ENCODE measurements around the gene SMAD1. TPM values are rescaled to one million over a fixed set of nuclear protein-coding genes. Genes with fewer than 3 reads are reported as not detected.

SMAD1 gene
- total RNA-seq, 2 donors from 2014 or later, result 25.1 to 28.3 TPM

GRCh38 chr4:145589916-145590702 lies 108.5 kb downstream of the SMAD1 start:
- no peak overlapping the region for H3K27ac ChIP-seq (ENCODE audit: low read depth, low read length)
- TF ChIP-seq CTCF (conservative IDR thresholded peaks at IDR 0.05), result no peak
- Mint-ChIP-seq H3K9me3 (peaks cover 16% of the 10 kb centered on the region), H3K27ac (no peak overlapping the region), H3K27me3 (ENCODE audit: insufficient read depth) (peaks cover 4% of the 10 kb centered on the region), H3K4me1 (peaks cover 6% of the 10 kb centered on the region), H3K36me3 (ENCODE audit: low read depth) (no peaks in the 10 kb centered on the region), H3K4me3 (no peak overlapping the region)
- 83 to 92% methylated on average over 1 to 3 of the region's 3 CpGs for WGBS, 2 experiments (ENCODE audit: insufficient coverage in 1 of 2, insufficient read length in 1 of 2)
- no peak overlapping the region for H3K9ac ChIP-seq (ENCODE audit: extremely low read depth, low read length, poor library complexity, severe bottlenecking)
- H3K9me3 ChIP-seq (ENCODE audit: control insufficient read depth, low read length), result no peaks in the 10 kb centered on the region
- no peaks in the 10 kb centered on the region for H3K4me1 ChIP-seq (ENCODE audit: control insufficient read depth, insufficient read depth, low read length)
- H3K4me3 ChIP-seq (ENCODE audit: low read length), result no peak overlapping the region
- no peaks in the 10 kb centered on the region for H3K36me3 ChIP-seq (ENCODE audit: control insufficient read depth, insufficient read depth, low read length)
- no peaks in the 10 kb centered on the region for H3K27me3 ChIP-seq (ENCODE audit: control insufficient read depth, insufficient read depth, low read length, poor library complexity, severe bottlenecking)
- no peak for DNase-seq

GRCh38 chr4:145602129-145602760 lies 120.6 kb downstream of the SMAD1 start:
- H3K27me3 Mint-ChIP-seq (ENCODE audit: insufficient read depth), result no peaks in the 10 kb centered on the region
- no peak overlapping the region for H3K9ac ChIP-seq (ENCODE audit: extremely low read depth, low read length, poor library complexity, severe bottlenecking)
- no peaks in the 10 kb centered on the region for H3K4me1 ChIP-seq (ENCODE audit: control insufficient read depth, insufficient read depth, low read length)
- H3K4me3 Mint-ChIP-seq, result no peak overlapping the region
- peaks cover 9% of the 10 kb centered on the region for H3K9me3 Mint-ChIP-seq
- DNase-seq, result no peak
- H3K4me1 Mint-ChIP-seq, result no peaks in the 10 kb centered on the region
- H3K27ac ChIP-seq (ENCODE audit: low read depth, low read length), result no peak overlapping the region
- H3K4me3 ChIP-seq (ENCODE audit: low read length), result no peak overlapping the region
- 95 to 97% methylated on average over 2 of the region's 4 CpGs for WGBS, 2 experiments (ENCODE audit: insufficient coverage in 1 of 2, insufficient read length in 1 of 2)
- no peaks in the 10 kb centered on the region for H3K36me3 ChIP-seq (ENCODE audit: control insufficient read depth, insufficient read depth, low read length)
- peaks cover 16% of the 10 kb centered on the region for H3K9me3 ChIP-seq (ENCODE audit: control insufficient read depth, low read length)
- H3K27me3 ChIP-seq (ENCODE audit: control insufficient read depth, insufficient read depth, low read length, poor library complexity, severe bottlenecking), result no peaks in the 10 kb centered on the region
- TF ChIP-seq CTCF (conservative IDR thresholded peaks at IDR 0.05), result no peak
- no peak overlapping the region for H3K27ac Mint-ChIP-seq
- H3K36me3 Mint-ChIP-seq (ENCODE audit: low read depth), result no peaks in the 10 kb centered on the region

GRCh38 chr4:145605941-145606340 lies 124.3 kb downstream of the SMAD1 start:
- Mint-ChIP-seq H3K27me3 (ENCODE audit: insufficient read depth) (no peaks in the 10 kb centered on the region), H3K4me1 (no peaks in the 10 kb centered on the region), H3K9me3 (peaks cover 5% of the 10 kb centered on the region), H3K27ac (no peak overlapping the region), H3K36me3 (ENCODE audit: low read depth) (no peaks in the 10 kb centered on the region), H3K4me3 (no peak overlapping the region)
- H3K4me1 ChIP-seq (ENCODE audit: control insufficient read depth, insufficient read depth, low read length), result no peaks in the 10 kb centered on the region
- no peaks in the 10 kb centered on the region for H3K27me3 ChIP-seq (ENCODE audit: control insufficient read depth, insufficient read depth, low read length, poor library complexity, severe bottlenecking)
- no peak for TF ChIP-seq CTCF (conservative IDR thresholded peaks at IDR 0.05)
- no peaks in the 10 kb centered on the region for H3K36me3 ChIP-seq (ENCODE audit: control insufficient read depth, insufficient read depth, low read length)
- no peak for DNase-seq
- no peak overlapping the region for H3K4me3 ChIP-seq (ENCODE audit: low read length)
- no peak overlapping the region for H3K9ac ChIP-seq (ENCODE audit: extremely low read depth, low read length, poor library complexity, severe bottlenecking)
- no peak overlapping the region for H3K27ac ChIP-seq (ENCODE audit: low read depth, low read length)
- H3K9me3 ChIP-seq (ENCODE audit: control insufficient read depth, low read length), result peaks cover 8% of the 10 kb centered on the region

Other genes with a start within 250 kb of the SMAD1 start
- gene MMAA, start 137.5 kb downstream of the SMAD1 start, total RNA-seq, result 1 to 10 TPM; 6.8 to 6.9 TPM
- gene C4orf51, start 198.3 kb downstream of the SMAD1 start, total RNA-seq, result 1 to 10 TPM in 1 of 2 donors, not detected in 1; 6.8 TPM